CD4-positive, alpha-beta T cell treated with Interleukin-10 for 1 hour (primary cell): ENCODE results near the gene STYK1.
"Not testable (repeated sequence)": the region's sequence is repeated elsewhere in the genome, so short reads cannot be mapped to it uniquely, and the experiment has no call there.

Experiments
- DNase-seq: peaks from one replicate; pipeline ENCODE4 v3.0.0-alpha.2; 2020

The STYK1 gene

GRCh38 chr12:10688042-10688441 is 14.2 kb upstream of the STYK1 start:
- no peak for DNase-seq

- DNase-seq, result peak; percentile 56
Observed at GRCh38 chr12:10672231-10672868, 1.5 kb downstream of the STYK1 start.

GRCh38 chr12:10669533-10669932 is 4.3 kb downstream of the STYK1 start:
- DNase-seq, result no peak

- DNase-seq, result peak; percentile 21
Observed at GRCh38 chr12:10668526-10668925, 5.3 kb downstream of the STYK1 start.

- DNase-seq, result no peak
Observed at GRCh38 chr12:10667581-10667980, 6.3 kb downstream of the STYK1 start.

GRCh38 chr12:10664499-10664898 is 9.4 kb downstream of the STYK1 start:
- DNase-seq, result no peak

- no peak for DNase-seq
Observed at GRCh38 chr12:10663869-10664268, 10.0 kb downstream of the STYK1 start.

GRCh38 chr12:10661338-10661737 is 12.5 kb downstream of the STYK1 start:
- no peak for DNase-seq

GRCh38 chr12:10654003-10654402 is 19.8 kb downstream of the STYK1 start:
- DNase-seq, result no peak

GRCh38 chr12:10652192-10652591 is 21.7 kb downstream of the STYK1 start:
- DNase-seq, result no peak

- DNase-seq, result not testable (repeated sequence)
Observed at GRCh38 chr12:10646576-10646975, 27.3 kb downstream of the STYK1 start.

- DNase-seq, result no peak
Observed at GRCh38 chr12:10645910-10646309, 27.9 kb downstream of the STYK1 start.

- no peak for DNase-seq
Observed at GRCh38 chr12:10641735-10642500, 31.9 kb downstream of the STYK1 start.

GRCh38 chr12:10638728-10639127 is 35.1 kb downstream of the STYK1 start:
- DNase-seq, result no peak

GRCh38 chr12:10636611-10637010 is 37.2 kb downstream of the STYK1 start:
- no peak for DNase-seq

GRCh38 chr12:10636124-10636523 is 37.7 kb downstream of the STYK1 start:
- no peak for DNase-seq

GRCh38 chr12:10635306-10635705 is 38.5 kb downstream of the STYK1 start:
- DNase-seq, result no peak

GRCh38 chr12:10634427-10634826 is 39.4 kb downstream of the STYK1 start:
- DNase-seq, result no peak

GRCh38 chr12:10633541-10633940 is 40.3 kb downstream of the STYK1 start:
- DNase-seq, result no peak

GRCh38 chr12:10632226-10632625 is 41.6 kb downstream of the STYK1 start:
- no peak for DNase-seq

- DNase-seq, result no peak
Observed at GRCh38 chr12:10624605-10625004, 49.2 kb downstream of the STYK1 start.

- DNase-seq, result no peak
Observed at GRCh38 chr12:10623131-10623530, 50.7 kb downstream of the STYK1 start.

GRCh38 chr12:10621278-10621677 is 52.6 kb downstream of the STYK1 start:
- DNase-seq, result no peak

- no peak for DNase-seq
Observed at GRCh38 chr12:10620078-10620779, 53.6 kb downstream of the STYK1 start.
